Astrocyte of the cerebellum (primary cell): Measurements from ENCODE around the gene CD200R1L.

Experiments
- DNase-seq: peaks from one replicate; pipeline ENCODE4 v3.0.0-alpha.2; 2011; ENCODE audit warnings: low read depth
- H3K4me3 ChIP-seq: 2 replicates; pipeline ENCODE4 v1.5.1; 2011; ENCODE audit warnings: mild to moderate bottlenecking, low read depth, low read length, moderate library complexity
- in situ Hi-C: cut with HindIII; loops from 2 replicates; pipeline ENCODE4 v1.10.0; 2017; ENCODE audit warnings: low sequenced_read_pairs
- TF ChIP-seq, protein P1 (sequence below): IDR thresholded peaks from 2 replicates; pipeline ENCODE4 v1.5.1; 2012; ENCODE audit warnings: low read length, low read depth, moderate library complexity, mild to moderate bottlenecking; ENCODE audit errors: missing control alignments

The CD200R1L gene

DNA sequence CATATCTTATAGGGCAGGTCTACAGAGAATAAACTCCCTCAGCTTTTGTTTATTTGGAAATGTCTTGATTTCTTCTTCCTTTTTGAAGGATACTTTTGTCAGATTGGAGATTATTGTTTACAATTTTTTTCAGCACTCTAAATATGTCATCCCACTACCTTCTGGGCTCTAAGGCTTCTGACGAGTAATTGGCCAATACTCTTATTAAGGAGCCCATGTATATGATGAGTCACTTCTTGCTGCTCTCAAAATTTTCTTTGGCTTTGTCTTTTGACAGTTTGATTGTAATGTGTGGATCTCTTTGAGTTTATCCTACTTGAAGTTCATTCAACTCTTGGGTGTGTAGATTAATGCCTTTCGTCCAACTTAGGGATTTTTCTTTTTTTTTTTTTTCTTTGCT, 28.9 kb upstream of the CD200R1L start:
- TF ChIP-seq, protein P1, sequence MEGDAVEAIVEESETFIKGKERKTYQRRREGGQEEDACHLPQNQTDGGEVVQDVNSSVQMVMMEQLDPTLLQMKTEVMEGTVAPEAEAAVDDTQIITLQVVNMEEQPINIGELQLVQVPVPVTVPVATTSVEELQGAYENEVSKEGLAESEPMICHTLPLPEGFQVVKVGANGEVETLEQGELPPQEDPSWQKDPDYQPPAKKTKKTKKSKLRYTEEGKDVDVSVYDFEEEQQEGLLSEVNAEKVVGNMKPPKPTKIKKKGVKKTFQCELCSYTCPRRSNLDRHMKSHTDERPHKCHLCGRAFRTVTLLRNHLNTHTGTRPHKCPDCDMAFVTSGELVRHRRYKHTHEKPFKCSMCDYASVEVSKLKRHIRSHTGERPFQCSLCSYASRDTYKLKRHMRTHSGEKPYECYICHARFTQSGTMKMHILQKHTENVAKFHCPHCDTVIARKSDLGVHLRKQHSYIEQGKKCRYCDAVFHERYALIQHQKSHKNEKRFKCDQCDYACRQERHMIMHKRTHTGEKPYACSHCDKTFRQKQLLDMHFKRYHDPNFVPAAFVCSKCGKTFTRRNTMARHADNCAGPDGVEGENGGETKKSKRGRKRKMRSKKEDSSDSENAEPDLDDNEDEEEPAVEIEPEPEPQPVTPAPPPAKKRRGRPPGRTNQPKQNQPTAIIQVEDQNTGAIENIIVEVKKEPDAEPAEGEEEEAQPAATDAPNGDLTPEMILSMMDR = no peak
- in situ Hi-C loops = no loop called here

DNA sequence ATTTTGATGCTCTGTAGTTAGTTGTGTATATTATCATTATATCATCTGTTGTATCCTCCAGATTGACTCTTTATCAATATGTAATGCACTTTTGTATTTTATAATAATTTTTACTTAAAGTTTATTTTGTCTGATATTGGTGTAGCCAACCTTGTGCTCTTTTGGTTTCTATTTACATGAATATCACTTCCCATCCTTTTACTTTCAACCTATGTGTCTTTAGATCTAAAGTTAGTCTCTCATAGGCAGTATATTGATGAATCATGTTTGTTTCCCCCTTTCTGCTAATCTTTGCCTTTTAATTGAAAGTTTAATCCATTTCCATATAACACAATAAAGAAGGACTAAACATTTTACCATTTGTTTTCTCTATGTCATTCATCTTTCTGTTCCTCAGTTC, 28.1 kb upstream of the CD200R1L start:
- no peak overlapping the region for H3K4me3 ChIP-seq
- in situ Hi-C loops = no loop called here
- no peak for DNase-seq
- TF ChIP-seq, protein P1 = no peak

More for the DNA sequence above, 28.9 kb upstream of the CD200R1L start:
- no peak overlapping the region for H3K4me3 ChIP-seq
- no peak for DNase-seq

DNA sequence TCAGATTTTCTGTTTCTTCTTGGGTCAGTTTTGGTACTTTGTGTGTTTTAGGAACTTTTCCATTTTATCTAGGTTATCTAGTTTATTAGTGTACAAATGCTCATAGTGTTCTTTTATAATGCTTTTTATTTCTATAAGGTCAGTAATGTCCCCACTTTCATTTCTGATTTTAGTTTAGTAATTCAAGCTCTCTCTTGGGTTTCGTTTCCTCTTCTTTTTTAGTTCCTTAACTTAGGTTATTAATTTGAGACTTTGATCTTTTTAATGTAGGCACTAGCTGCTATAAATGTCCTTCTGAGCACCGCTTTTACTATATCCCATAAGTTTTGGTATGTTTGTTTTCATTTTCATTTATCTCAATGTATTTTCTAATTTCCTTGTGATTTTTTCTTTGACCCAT, 27.0 kb upstream of the CD200R1L start:
- DNase-seq = no peak
- H3K4me3 ChIP-seq = no peak overlapping the region
- TF ChIP-seq, protein P1 = no peak
- in situ Hi-C loops = no loop called here

DNA sequence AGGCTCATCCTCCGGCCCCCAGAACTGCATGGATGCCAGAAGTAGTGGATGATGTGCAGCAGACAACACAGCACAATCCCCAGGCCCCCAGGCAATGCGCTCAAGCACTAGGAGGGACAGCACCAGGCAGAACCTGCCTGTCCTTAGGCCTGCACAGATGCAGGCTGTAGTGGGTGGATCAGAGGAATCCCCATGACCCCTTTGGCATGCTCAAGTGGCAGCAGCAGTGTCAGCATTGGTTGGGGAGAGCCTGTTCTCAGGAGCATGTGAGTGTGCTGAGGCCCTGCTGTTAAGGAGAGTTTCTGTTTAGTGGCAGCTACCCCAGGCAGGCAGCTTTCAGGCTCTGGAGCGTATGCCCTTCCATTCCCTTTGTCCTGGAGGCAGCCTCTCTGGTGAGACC, 25.1 kb upstream of the CD200R1L start:
- in situ Hi-C loops = no loop called here
- TF ChIP-seq, protein P1 = no peak
- H3K4me3 ChIP-seq = no peak overlapping the region
- DNase-seq = no peak

DNA sequence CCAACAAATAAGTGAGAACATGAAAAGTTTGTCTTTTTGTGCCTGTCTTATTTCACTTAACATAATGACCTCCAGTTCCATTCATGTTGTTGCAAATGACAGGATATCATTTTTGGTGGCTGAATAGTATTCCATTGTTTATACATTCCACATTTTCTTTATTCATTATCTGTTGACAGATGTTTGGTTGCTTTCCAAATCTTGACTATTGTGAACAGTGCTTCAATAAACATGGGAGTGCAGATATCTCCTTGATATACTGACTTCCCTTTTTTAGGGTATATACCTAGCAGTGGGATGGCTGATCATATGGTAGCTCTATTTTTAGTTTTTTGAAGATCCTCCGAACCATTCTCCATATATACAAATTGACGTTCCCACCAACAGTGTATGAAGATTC, 19.1 kb upstream of the CD200R1L start:
- TF ChIP-seq, protein P1 = no peak
- H3K4me3 ChIP-seq = no peak overlapping the region
- DNase-seq = no peak
- in situ Hi-C loops = no loop called here

DNA sequence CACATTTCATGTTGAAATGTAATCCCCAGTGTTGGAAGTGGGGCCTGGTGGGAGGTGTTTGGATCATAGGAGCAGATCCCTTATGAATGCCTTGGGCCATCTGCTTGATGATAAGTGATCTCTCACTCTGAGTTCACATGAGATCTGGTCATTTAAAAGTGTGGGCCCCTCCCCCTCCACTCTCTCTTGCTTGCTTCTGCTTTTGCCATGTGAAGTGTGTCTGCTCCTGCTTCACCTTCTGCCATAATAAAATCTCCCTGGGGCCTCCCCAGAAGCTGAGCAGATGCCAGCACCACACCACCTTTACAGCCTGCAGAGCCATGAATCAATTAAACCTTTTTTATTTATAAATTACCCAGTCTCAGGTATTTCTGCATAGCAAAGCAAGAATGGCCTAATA, 14.2 kb upstream of the CD200R1L start:
- H3K4me3 ChIP-seq = no peak overlapping the region
- DNase-seq = no peak
- in situ Hi-C loops = no loop called here
- TF ChIP-seq, protein P1 = no peak
